IMR-90 (cell line): Measurements from ENCODE around the gene AGTPBP1. TPM values are rescaled to one million over a fixed set of nuclear protein-coding genes. Genes with fewer than 3 reads are reported as not detected.
"Not testable (repeated sequence)": the region's sequence is repeated elsewhere in the genome, so short reads cannot be mapped to it uniquely, and the experiment has no call there.

Source experiments
- ATAC-seq: fragments of 200-7000 bp; cut with Tn5 transposase; 2 replicates; pipeline ENCODE4 v1.9.1; 2020; ENCODE audit warnings: low read depth, mild to moderate bottlenecking, moderate library complexity
- BruUV-seq: library from RNA; stranded (reverse); fragments of 400-500 nt; replicated peaks from 2 replicates; lab custom pipeline; 2021; lab: Mats Ljungman, UMichigan
- CTCF ChIA-PET: fragments of 300-600 bp; formaldehyde crosslinking; extraction: SDS; loops from one replicate; lab custom pipeline; 2021; ENCODE audit warnings: antibody characterized with exemption; lab: Yijun Ruan, JAX
- POLR2A ChIA-PET: fragments of 300-600 bp; sonication (Branson Sonifier 250); formaldehyde crosslinking; loops from one replicate; lab custom pipeline; 2022; ENCODE audit warnings: antibody characterized with exemption; ENCODE audit not compliant: unreplicated experiment; lab: Charles Lee
- DNase-seq: peaks from one replicate; pipeline ENCODE4 v3.0.0; 2013
- H2AFZ ChIP-seq: replicated peaks from 2 replicates; pipeline ENCODE3; 2013; ENCODE audit warnings: low read length, mild to moderate bottlenecking; ENCODE audit not compliant: poor library complexity
- H2AK5ac ChIP-seq: 2 replicates; pipeline ENCODE4 v1.6.1; 2013; ENCODE audit warnings: low read depth, low read length, inconsistent platforms
- H2AK9ac ChIP-seq: replicated peaks from 2 replicates; pipeline ENCODE3; 2013; ENCODE audit warnings: mild to moderate bottlenecking, low read depth, low read length, moderate library complexity; ENCODE audit not compliant: poor library complexity
- H2BK120ac ChIP-seq: 2 replicates; pipeline ENCODE4 v1.6.1; 2013; ENCODE audit warnings: low read depth, low read length, inconsistent platforms
- H2BK15ac ChIP-seq: 3 replicates; pipeline ENCODE4 v1.6.1; 2013; ENCODE audit warnings: low read depth, low read length, inconsistent platforms
- H2BK20ac ChIP-seq: 2 replicates; pipeline ENCODE4 v1.6.1; 2013; ENCODE audit warnings: low read depth, mild to moderate bottlenecking, inconsistent platforms, low read length, moderate library complexity
- H2BK5ac ChIP-seq: 2 replicates; pipeline ENCODE4 v1.6.1; 2013; ENCODE audit warnings: mild to moderate bottlenecking, low read depth, low read length, inconsistent platforms; ENCODE audit not compliant: poor library complexity, severe bottlenecking
- H3K14ac ChIP-seq: replicated peaks from 2 replicates; pipeline ENCODE4 v1.6.1; 2013; ENCODE audit warnings: low read depth, low read length, inconsistent platforms
- H3K18ac ChIP-seq: 2 replicates; pipeline ENCODE4 v1.6.1; 2013; ENCODE audit warnings: low read depth, low read length, control low read depth
- H3K23ac ChIP-seq: 2 replicates; pipeline ENCODE4 v1.6.1; 2013; ENCODE audit warnings: low read depth, low read length, inconsistent platforms
- H3K27ac ChIP-seq: 2 replicates; pipeline ENCODE4 v1.5.1; 2013; ENCODE audit warnings: mild to moderate bottlenecking, control low read depth, low read length; ENCODE audit not compliant: insufficient read depth
- H3K27me3 ChIP-seq: 2 replicates; pipeline ENCODE4 v1.6.1; 2013; ENCODE audit warnings: low read length; ENCODE audit not compliant: control insufficient read depth, insufficient read depth
- H3K36me3 ChIP-seq: 2 replicates; pipeline ENCODE4 v1.6.1; 2013; ENCODE audit warnings: low read length, mixed read lengths; ENCODE audit not compliant: control insufficient read depth, insufficient read depth
- H3K4ac ChIP-seq: 2 replicates; pipeline ENCODE4 v1.6.1; 2013; ENCODE audit warnings: low read depth, low read length, inconsistent platforms
- H3K4me1 ChIP-seq: 2 replicates; pipeline ENCODE4 v1.6.1; 2013; ENCODE audit warnings: low read length, mixed read lengths; ENCODE audit not compliant: control insufficient read depth, insufficient read depth
- H3K4me2 ChIP-seq: 2 replicates; pipeline ENCODE4 v1.6.1; 2013; ENCODE audit warnings: low read depth, mild to moderate bottlenecking, control low read depth, low read length, moderate library complexity
- H3K4me3 ChIP-seq: 2 replicates; pipeline ENCODE4 v1.5.1; 2013; ENCODE audit warnings: low read depth, mild to moderate bottlenecking, control low read depth, low read length, moderate library complexity; ENCODE audit not compliant: insufficient read depth
- H3K56ac ChIP-seq: 2 replicates; pipeline ENCODE4 v1.6.1; 2013; ENCODE audit warnings: low read length, inconsistent platforms; ENCODE audit not compliant: insufficient read depth; ENCODE audit errors: extremely low read depth
- H3K79me1 ChIP-seq, 2 experiments: 2 replicates each; pipeline ENCODE4 v1.6.1; 2013; ENCODE audit warnings: low read length in 2 of 2, inconsistent platforms in 1 of 2, low read depth in 1 of 2
- H3K9ac ChIP-seq: 2 replicates; pipeline ENCODE4 v1.6.1; 2013; ENCODE audit warnings: low read depth, low read length, control low read depth
- H3K9me1 ChIP-seq: 2 replicates; pipeline ENCODE4 v1.6.1; 2013; ENCODE audit warnings: low read length, inconsistent platforms; ENCODE audit not compliant: insufficient read depth
- H3K9me3 ChIP-seq: 2 replicates; pipeline ENCODE4 v1.6.1; 2013; ENCODE audit warnings: low read length; ENCODE audit not compliant: control insufficient read depth, insufficient read depth
- H4K20me1 ChIP-seq: 2 replicates; pipeline ENCODE4 v1.6.1; 2013; ENCODE audit warnings: low read length, inconsistent platforms; ENCODE audit not compliant: insufficient read depth
- H4K5ac ChIP-seq: 2 replicates; pipeline ENCODE4 v1.6.1; 2013; ENCODE audit warnings: mild to moderate bottlenecking, low read depth, low read length, control low read depth
- H4K8ac ChIP-seq, 2 experiments: 2 replicates each; pipeline ENCODE4 v1.6.1; 2013; ENCODE audit warnings: low read depth in 2 of 2, low read length in 2 of 2, control low read depth in 1 of 2, inconsistent platforms in 1 of 2
- H4K91ac ChIP-seq: 2 replicates; pipeline ENCODE4 v1.6.1; 2013; ENCODE audit warnings: low read depth, low read length, inconsistent platforms; ENCODE audit not compliant: insufficient read depth
- FOS ChIP-seq: fragments of 150-350 bp; IDR thresholded peaks from 2 replicates; pipeline ENCODE4 v1.6.1; 2016; ENCODE audit warnings: low read depth, low read length
- MAFK ChIP-seq: IDR thresholded peaks from 2 replicates; pipeline ENCODE4 v1.6.1; 2012; ENCODE audit warnings: low read depth, low read length, improper control_type of control experiment
- RAD21 ChIP-seq: IDR thresholded peaks from 2 replicates; pipeline ENCODE4 v1.6.1; 2012; ENCODE audit warnings: low read length, improper control_type of control experiment
- RFX5 ChIP-seq: IDR thresholded peaks from 2 replicates; pipeline ENCODE4 v1.8.0; 2012; ENCODE audit warnings: low read depth, mild to moderate bottlenecking, low read length, moderate library complexity
- SMC3 ChIP-seq: fragments of 150-350 bp; IDR thresholded peaks from 2 replicates; pipeline ENCODE4 v1.6.1; 2016; ENCODE audit warnings: low read depth, mild to moderate bottlenecking, antibody characterized with exemption, low read length, moderate library complexity
- WGBS, 2 experiments: methylation state at CpG; one replicate each; pipeline versions ENCODE4 v1.1.5 to v1.1.7; 2013; ENCODE audit warnings: missing lambda C conversion rate in 2 of 2; ENCODE audit not compliant: insufficient read length in 1 of 2; ENCODE audit errors: extremely low coverage in 2 of 2; 5-methylcytosine and 5-hydroxymethylcytosine counted together
- dilution Hi-C: fragments of 300-500 bp; cut with HindIII; formaldehyde crosslinking; loops from one replicate; pipeline ENCODE4 v1.14.3; 2018; ENCODE audit warnings: low sequenced_read_pairs; ENCODE audit not compliant: unreplicated experiment
- in situ Hi-C: fragments of 300-500 bp; cut with MboI; formaldehyde crosslinking; loops from 3 replicates; pipeline ENCODE4 v1.14.3; 2019; ENCODE audit warnings: low sequenced_read_pairs, inconsistent platforms, mixed read lengths
- intact Hi-C: fragments of 100-400 bp; cut with micrococcal nuclease; formaldehyde crosslinking; loops from 2 replicates; pipeline ENCODE4 v1.10.0; 2022
- polyA plus RNA-seq, 3 experiments: library from polyadenylated mRNA; depleted of rRNA; stranded (reverse); fragments of >200 nt; gene quantifications; 2 replicates each; pipeline ENCODE4 v1.2.3, GENCODE V29; 2012; ENCODE audit warnings: low replicate concordance in 1 of 3
- total RNA-seq: library from RNA; depleted of rRNA; stranded (reverse); fragments of >200 nt; gene quantifications from 2 replicates; pipeline ENCODE4 v1.2.3, GENCODE V29; 2012
- TF ChIP-seq, protein P1 (sequence below): fragments of 150-350 bp; IDR thresholded peaks from 2 replicates; pipeline ENCODE4 v1.6.1; 2017; ENCODE audit warnings: mild to moderate bottlenecking, antibody characterized with exemption, low read length, low read depth

The AGTPBP1 gene
- total and polyA plus RNA-seq, 2 of the 4 experiments (the other 2 are of a cell fraction): 3.3 to 9.0 TPM

DNA sequence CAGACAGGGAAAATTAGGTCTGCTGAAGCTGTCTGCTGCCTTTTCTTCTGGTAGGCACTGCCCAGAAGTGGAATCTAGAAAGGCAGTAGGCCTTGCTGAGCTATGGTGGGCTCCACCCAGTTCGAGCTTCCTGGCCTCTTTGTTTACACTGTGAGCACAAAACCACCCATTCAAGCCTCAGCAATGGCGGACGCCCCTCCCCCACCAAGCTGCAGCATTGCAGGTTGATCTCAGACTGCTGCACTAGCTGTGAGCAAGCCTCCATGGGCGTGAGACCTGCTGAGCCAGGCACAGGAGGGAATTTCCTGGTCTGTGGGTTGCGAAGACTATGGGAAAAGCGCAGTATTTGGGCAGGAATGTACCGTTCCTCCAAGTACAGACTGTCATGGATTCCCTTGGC lies 18.5 kb downstream of the AGTPBP1 start:
- TF ChIP-seq MAFK (no peak), FOS (no peak), SMC3 (no peak), RFX5 (no peak), RAD21 (no peak)
- TF ChIP-seq, protein P1, sequence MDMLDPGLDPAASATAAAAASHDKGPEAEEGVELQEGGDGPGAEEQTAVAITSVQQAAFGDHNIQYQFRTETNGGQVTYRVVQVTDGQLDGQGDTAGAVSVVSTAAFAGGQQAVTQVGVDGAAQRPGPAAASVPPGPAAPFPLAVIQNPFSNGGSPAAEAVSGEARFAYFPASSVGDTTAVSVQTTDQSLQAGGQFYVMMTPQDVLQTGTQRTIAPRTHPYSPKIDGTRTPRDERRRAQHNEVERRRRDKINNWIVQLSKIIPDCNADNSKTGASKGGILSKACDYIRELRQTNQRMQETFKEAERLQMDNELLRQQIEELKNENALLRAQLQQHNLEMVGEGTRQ: no peak
- no peak overlapping the region for H2BK120ac ChIP-seq
- peaks cover 3 to 4% of the 10 kb centered on the region in 2 experiments; a peak in 1 of 4 replicates for H3K79me1 ChIP-seq
- ChIA-PET POLR2A (no interaction called here), CTCF (no interaction called here)
- no peak overlapping the region for H3K27ac ChIP-seq
- no peak overlapping the region for H3K18ac ChIP-seq
- H3K23ac ChIP-seq: no peak overlapping the region
- H2BK15ac ChIP-seq: no peak overlapping the region
- no peak overlapping the region for H2BK5ac ChIP-seq
- H2AK9ac ChIP-seq: no peak overlapping the region
- H3K4me1 ChIP-seq: no peaks in the 10 kb centered on the region
- in situ Hi-C loops: no loop called here
- no peaks in the 10 kb centered on the region for H3K36me3 ChIP-seq
- H3K56ac ChIP-seq: no peak overlapping the region
- no peak overlapping the region for H3K4ac ChIP-seq
- DNase-seq (no peak), ATAC-seq (no peak)
- BruUV-seq: no TSS peak
- H3K9ac ChIP-seq: no peak overlapping the region
- no peak overlapping the region for H3K4me2 ChIP-seq
- 97% methylated on average over 4 of the region's 7 CpGs; no CpG with 5 or more reads in 1 of the 2 experiments for WGBS, 2 experiments
- H2AFZ ChIP-seq: no peak overlapping the region
- no peak overlapping the region for H4K8ac ChIP-seq
- dilution Hi-C loops: no loop called here
- no peak overlapping the region for H4K91ac ChIP-seq
- no peak overlapping the region for H3K4me3 ChIP-seq
- H4K20me1 ChIP-seq: no peaks in the 10 kb centered on the region
- H3K9me3 ChIP-seq: no peaks in the 10 kb centered on the region
- intact Hi-C loops: no loop called here
- no peaks in the 10 kb centered on the region for H3K9me1 ChIP-seq
- no peak overlapping the region for H3K14ac ChIP-seq
- H2BK20ac ChIP-seq: no peak overlapping the region
- no peak overlapping the region for H2AK5ac ChIP-seq
- H3K27me3 ChIP-seq: no peaks in the 10 kb centered on the region
- no peak overlapping the region for H4K5ac ChIP-seq

DNA sequence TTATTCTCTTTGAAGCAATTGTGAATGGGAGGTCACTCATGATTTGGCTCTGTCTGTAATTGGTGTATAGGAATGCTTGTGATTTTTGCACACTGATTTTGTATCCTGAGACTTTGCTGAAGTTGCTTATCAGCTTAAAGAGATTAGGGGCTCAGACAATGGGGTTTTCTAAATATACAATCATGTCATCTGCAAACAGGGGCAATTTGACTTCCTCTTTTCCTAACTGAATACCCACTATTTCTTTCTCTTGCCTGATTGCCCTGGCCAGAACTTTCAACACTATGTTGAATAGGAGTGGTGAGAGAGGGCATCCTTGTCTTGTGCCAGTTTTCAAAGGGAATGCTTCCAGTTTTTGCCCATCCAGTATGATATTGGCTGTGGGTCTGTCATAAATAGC lies 22.3 kb downstream of the AGTPBP1 start:
- H3K36me3 ChIP-seq, DNase-seq, H2BK120ac ChIP-seq, H2AK9ac ChIP-seq, dilution Hi-C loops, H3K18ac ChIP-seq, H3K4me1 ChIP-seq, H4K20me1 ChIP-seq, H2BK5ac ChIP-seq, intact Hi-C loops, H2AK5ac ChIP-seq, H2BK20ac ChIP-seq, H3K4ac ChIP-seq, H3K9me1 ChIP-seq, H4K5ac ChIP-seq, H3K23ac ChIP-seq, H3K9ac ChIP-seq, H4K91ac ChIP-seq, H2BK15ac ChIP-seq, CTCF ChIA-PET, H3K27ac ChIP-seq, POLR2A ChIA-PET, H3K14ac ChIP-seq, H2AFZ ChIP-seq, H4K8ac ChIP-seq, H3K4me3 ChIP-seq, H3K27me3 ChIP-seq, H3K56ac ChIP-seq, H3K79me1 ChIP-seq, in situ Hi-C loops, H3K9me3 ChIP-seq, BruUV-seq, H3K4me2 ChIP-seq, ATAC-seq: not testable (repeated sequence)
